ENCODE measurements around the gene DNAJB8.

The DNAJB8 gene

GRCh38 chr3:128493570-128494366 lies 27.1 kb upstream of the DNAJB8 start:
- peak overlapping the region; percentile 27; the same call in 1 of the 2 replicates for H3K4me3 ChIP-seq (ENCODE audit: low read depth, low read length)
- no peak overlapping the region for H3K9ac ChIP-seq (ENCODE audit: low read length)
- H3K36me3 ChIP-seq (ENCODE audit: control insufficient read depth, insufficient read depth, low read length), result no peaks in the 10 kb centered on the region
- peaks cover 55% of the 10 kb centered on the region for H3K4me1 ChIP-seq (ENCODE audit: control insufficient read depth, insufficient read depth, low read length)
- H3K27ac ChIP-seq (ENCODE audit: low read depth, low read length), result no peak overlapping the region
- peaks cover 98% of the 10 kb centered on the region for H3K27me3 ChIP-seq (ENCODE audit: control insufficient read depth, insufficient read depth, low read length)
- no peaks in the 10 kb centered on the region for H3K9me3 ChIP-seq (ENCODE audit: control insufficient read depth, insufficient read depth, low read depth, low read length)

GRCh38 chr3:128492671-128493569 lies 26.2 kb upstream of the DNAJB8 start, which contains the start of gene GATA2:
GATA2 (minus strand) TSS chr3:128493201; CDS start chr3:128487031, 6,170 bp downstream.
- Histone ChIP-seq H3K27ac (ENCODE audit: low read depth, low read length) (no peak within 1 kb of the TSS), H3K36me3 (ENCODE audit: control insufficient read depth, insufficient read depth, low read length) (no peaks in the 10 kb centered on the region), H3K9ac (ENCODE audit: low read length) (no peak within 1 kb of the TSS), H3K9me3 (ENCODE audit: control insufficient read depth, insufficient read depth, low read depth, low read length) (no peaks in the 10 kb centered on the region), H3K4me1 (ENCODE audit: control insufficient read depth, insufficient read depth, low read length) (peaks cover 51% of the 10 kb centered on the region), H3K4me3 (ENCODE audit: low read depth, low read length) (peak within 1 kb of the TSS; percentile 65), H3K27me3 (ENCODE audit: control insufficient read depth, insufficient read depth, low read length) (peaks cover 98% of the 10 kb centered on the region)

- peaks cover 50% of the 10 kb centered on the region for H3K4me1 ChIP-seq (ENCODE audit: control insufficient read depth, insufficient read depth, low read length)
- H3K4me3 ChIP-seq (ENCODE audit: low read depth, low read length), result peak overlapping the region; percentile 65
- no peak overlapping the region for H3K27ac ChIP-seq (ENCODE audit: low read depth, low read length)
- H3K9me3 ChIP-seq (ENCODE audit: control insufficient read depth, insufficient read depth, low read depth, low read length), result no peaks in the 10 kb centered on the region
- H3K27me3 ChIP-seq (ENCODE audit: control insufficient read depth, insufficient read depth, low read length), result peaks cover 100% of the 10 kb centered on the region
- no peak overlapping the region for H3K9ac ChIP-seq (ENCODE audit: low read length)
- no peaks in the 10 kb centered on the region for H3K36me3 ChIP-seq (ENCODE audit: control insufficient read depth, insufficient read depth, low read length)
These were observed 25.4 kb upstream of the DNAJB8 start for GRCh38 chr3:128491941-128492670.

GRCh38 chr3:128491691-128491940 lies 24.9 kb upstream of the DNAJB8 start:
- peaks cover 100% of the 10 kb centered on the region for H3K27me3 ChIP-seq (ENCODE audit: control insufficient read depth, insufficient read depth, low read length)
- H3K27ac ChIP-seq (ENCODE audit: low read depth, low read length), result no peak overlapping the region
- no peaks in the 10 kb centered on the region for H3K36me3 ChIP-seq (ENCODE audit: control insufficient read depth, insufficient read depth, low read length)
- no peak overlapping the region for H3K9ac ChIP-seq (ENCODE audit: low read length)
- H3K4me3 ChIP-seq (ENCODE audit: low read depth, low read length), result peak overlapping the region; percentile 65
- H3K9me3 ChIP-seq (ENCODE audit: control insufficient read depth, insufficient read depth, low read depth, low read length), result no peaks in the 10 kb centered on the region
- peaks cover 50% of the 10 kb centered on the region for H3K4me1 ChIP-seq (ENCODE audit: control insufficient read depth, insufficient read depth, low read length)

GRCh38 chr3:128490915-128491690 lies 24.4 kb upstream of the DNAJB8 start:
- Histone ChIP-seq H3K27ac (ENCODE audit: low read depth, low read length) (no peak overlapping the region), H3K4me3 (ENCODE audit: low read depth, low read length) (peak overlapping the region; percentile 65)

GRCh38 chr3:128490650-128490914 lies 23.9 kb upstream of the DNAJB8 start:
- no peaks in the 10 kb centered on the region for H3K9me3 ChIP-seq (ENCODE audit: control insufficient read depth, insufficient read depth, low read depth, low read length)
- peak overlapping the region; percentile 65 for H3K4me3 ChIP-seq (ENCODE audit: low read depth, low read length)
- no peaks in the 10 kb centered on the region for H3K36me3 ChIP-seq (ENCODE audit: control insufficient read depth, insufficient read depth, low read length)
- peaks cover 100% of the 10 kb centered on the region for H3K27me3 ChIP-seq (ENCODE audit: control insufficient read depth, insufficient read depth, low read length)
- peak overlapping the region; percentile 20 for H3K9ac ChIP-seq (ENCODE audit: low read length)
- no peak overlapping the region for H3K27ac ChIP-seq (ENCODE audit: low read depth, low read length)
- peaks cover 57% of the 10 kb centered on the region for H3K4me1 ChIP-seq (ENCODE audit: control insufficient read depth, insufficient read depth, low read length)

More at GRCh38 chr3:128490915-128491690, 24.4 kb upstream of the DNAJB8 start:
- Histone ChIP-seq H3K36me3 (ENCODE audit: control insufficient read depth, insufficient read depth, low read length) (no peaks in the 10 kb centered on the region), H3K9me3 (ENCODE audit: control insufficient read depth, insufficient read depth, low read depth, low read length) (no peaks in the 10 kb centered on the region), H3K9ac (ENCODE audit: low read length) (peak overlapping the region; percentile 20), H3K4me1 (ENCODE audit: control insufficient read depth, insufficient read depth, low read length) (peaks cover 52% of the 10 kb centered on the region), H3K27me3 (ENCODE audit: control insufficient read depth, insufficient read depth, low read length) (peaks cover 100% of the 10 kb centered on the region)

GRCh38 chr3:128489927-128490649 lies 23.4 kb upstream of the DNAJB8 start:
- H3K27me3 ChIP-seq (ENCODE audit: control insufficient read depth, insufficient read depth, low read length), result peaks cover 100% of the 10 kb centered on the region
- no peak overlapping the region for H3K27ac ChIP-seq (ENCODE audit: low read depth, low read length)

GRCh38 chr3:128489674-128489926 lies 22.9 kb upstream of the DNAJB8 start:
- peaks cover 100% of the 10 kb centered on the region for H3K27me3 ChIP-seq (ENCODE audit: control insufficient read depth, insufficient read depth, low read length)
- peak overlapping the region; percentile 65 for H3K4me3 ChIP-seq (ENCODE audit: low read depth, low read length)
- no peaks in the 10 kb centered on the region for H3K36me3 ChIP-seq (ENCODE audit: control insufficient read depth, insufficient read depth, low read length)
- H3K9ac ChIP-seq (ENCODE audit: low read length), result peak overlapping the region; percentile 20
- H3K4me1 ChIP-seq (ENCODE audit: control insufficient read depth, insufficient read depth, low read length), result peaks cover 67% of the 10 kb centered on the region
- no peaks in the 10 kb centered on the region for H3K9me3 ChIP-seq (ENCODE audit: control insufficient read depth, insufficient read depth, low read depth, low read length)
- H3K27ac ChIP-seq (ENCODE audit: low read depth, low read length), result no peak overlapping the region

More at GRCh38 chr3:128489927-128490649, 23.4 kb upstream of the DNAJB8 start:
- Histone ChIP-seq H3K9ac (ENCODE audit: low read length) (peak overlapping the region; percentile 20), H3K4me1 (ENCODE audit: control insufficient read depth, insufficient read depth, low read length) (peaks cover 62% of the 10 kb centered on the region), H3K4me3 (ENCODE audit: low read depth, low read length) (peak overlapping the region; percentile 65), H3K36me3 (ENCODE audit: control insufficient read depth, insufficient read depth, low read length) (no peaks in the 10 kb centered on the region), H3K9me3 (ENCODE audit: control insufficient read depth, insufficient read depth, low read depth, low read length) (no peaks in the 10 kb centered on the region)

GRCh38 chr3:128488991-128489673 lies 22.4 kb upstream of the DNAJB8 start:
- H3K27ac ChIP-seq (ENCODE audit: low read depth, low read length), result no peak overlapping the region
- H3K4me3 ChIP-seq (ENCODE audit: low read depth, low read length), result peak overlapping the region; percentile 65
- peaks cover 69% of the 10 kb centered on the region for H3K4me1 ChIP-seq (ENCODE audit: control insufficient read depth, insufficient read depth, low read length)
- no peaks in the 10 kb centered on the region for H3K36me3 ChIP-seq (ENCODE audit: control insufficient read depth, insufficient read depth, low read length)
- peak overlapping the region; percentile 57 for H3K9ac ChIP-seq (ENCODE audit: low read length)
- peaks cover 100% of the 10 kb centered on the region for H3K27me3 ChIP-seq (ENCODE audit: control insufficient read depth, insufficient read depth, low read length)
- H3K9me3 ChIP-seq (ENCODE audit: control insufficient read depth, insufficient read depth, low read depth, low read length), result no peaks in the 10 kb centered on the region

- Histone ChIP-seq H3K27ac (ENCODE audit: low read depth, low read length) (no peak overlapping the region), H3K9ac (ENCODE audit: low read length) (peak overlapping the region; percentile 57), H3K9me3 (ENCODE audit: control insufficient read depth, insufficient read depth, low read depth, low read length) (no peaks in the 10 kb centered on the region), H3K36me3 (ENCODE audit: control insufficient read depth, insufficient read depth, low read length) (no peaks in the 10 kb centered on the region), H3K4me3 (ENCODE audit: low read depth, low read length) (peak overlapping the region; percentile 65), H3K4me1 (ENCODE audit: control insufficient read depth, insufficient read depth, low read length) (peaks cover 69% of the 10 kb centered on the region), H3K27me3 (ENCODE audit: control insufficient read depth, insufficient read depth, low read length) (peaks cover 100% of the 10 kb centered on the region)
These were observed 21.9 kb upstream of the DNAJB8 start for GRCh38 chr3:128488636-128488990.
